GM21390 (cell line): ENCODE measurements around the gene EXOC6B.

Experiments used
- ATAC-seq: cut with Tn5 transposase; IDR thresholded peaks from one replicate; pipeline ENCODE4 v1.9.1; 2021; ENCODE audit not compliant: unreplicated experiment

EXOC6B gene

DNA sequence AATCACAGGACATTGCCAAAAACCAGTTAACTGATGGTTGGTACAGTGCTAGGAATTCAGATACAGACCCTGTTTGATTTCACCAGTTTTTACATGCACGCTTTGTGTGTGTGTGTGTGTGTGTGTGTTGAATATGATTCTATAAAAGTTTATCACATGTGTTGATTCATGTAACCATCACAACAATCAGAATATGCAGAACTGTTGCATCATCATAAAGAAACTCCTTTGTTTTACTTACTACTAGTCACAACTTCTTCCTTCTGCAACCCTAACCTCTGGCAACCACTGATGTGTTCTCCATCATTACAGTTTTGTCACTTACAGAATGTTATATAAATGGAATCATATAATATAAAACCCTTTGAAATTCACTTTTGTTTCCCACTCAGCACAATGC lies 533.4 kb downstream of the EXOC6B start:
- no peak for ATAC-seq

DNA sequence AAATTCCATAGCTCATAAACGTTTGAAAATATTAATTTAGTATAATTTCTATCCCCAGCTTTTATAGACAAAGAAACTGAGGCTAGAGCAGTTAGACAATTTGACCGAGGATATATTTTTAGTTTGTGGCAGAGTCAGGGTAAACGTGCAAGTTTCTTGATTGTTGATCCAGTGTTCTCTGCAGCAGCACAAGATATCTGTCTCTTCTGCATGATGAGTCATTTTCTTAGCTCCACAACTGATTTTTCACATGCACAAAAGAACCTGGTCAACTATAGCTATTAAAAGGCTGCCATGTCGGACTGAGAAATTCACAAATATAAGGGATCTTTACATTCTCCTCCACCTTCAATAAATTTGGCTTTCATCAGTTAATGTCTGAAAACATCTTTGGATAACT lies 534.8 kb downstream of the EXOC6B start:
- no peak for ATAC-seq

DNA sequence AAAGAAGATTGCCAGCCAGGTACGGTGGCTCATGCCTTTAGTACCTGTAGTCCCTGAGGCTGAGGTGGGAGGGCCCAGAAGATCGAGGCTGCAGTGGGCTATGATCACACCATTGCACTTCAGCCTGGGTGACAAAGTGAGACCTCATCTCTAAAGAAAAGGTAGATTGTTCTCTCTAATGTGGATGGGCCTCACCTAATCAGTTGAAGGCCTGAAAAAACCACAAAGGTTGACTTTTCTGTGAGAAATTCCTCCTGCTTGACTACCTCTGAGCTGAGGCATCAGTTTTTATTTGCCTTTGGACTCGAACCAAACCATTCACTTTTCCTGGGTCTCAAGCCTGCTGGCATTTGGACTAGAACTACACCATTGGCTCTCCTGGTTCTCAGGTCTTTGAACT lies 536.1 kb downstream of the EXOC6B start:
- no peak for ATAC-seq

DNA sequence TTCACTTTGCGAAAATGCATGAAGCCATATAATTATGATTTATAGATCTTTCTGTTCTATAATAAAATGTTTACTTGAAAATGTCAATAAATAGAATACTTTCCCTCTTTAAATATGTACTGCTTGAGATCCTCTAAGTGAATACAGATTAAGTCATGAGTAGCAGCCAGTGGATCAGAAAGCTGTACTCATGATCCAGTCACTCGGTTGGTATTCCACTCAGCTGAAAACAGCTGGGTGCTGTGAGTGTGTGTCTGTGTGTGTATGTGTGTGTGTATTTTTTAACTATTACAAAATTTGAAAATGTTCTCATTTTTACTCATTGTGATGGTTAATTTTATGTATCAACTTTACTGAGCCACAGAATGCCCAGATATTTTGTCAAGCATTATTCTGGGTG lies 536.5 kb downstream of the EXOC6B start:
- no peak for ATAC-seq

DNA sequence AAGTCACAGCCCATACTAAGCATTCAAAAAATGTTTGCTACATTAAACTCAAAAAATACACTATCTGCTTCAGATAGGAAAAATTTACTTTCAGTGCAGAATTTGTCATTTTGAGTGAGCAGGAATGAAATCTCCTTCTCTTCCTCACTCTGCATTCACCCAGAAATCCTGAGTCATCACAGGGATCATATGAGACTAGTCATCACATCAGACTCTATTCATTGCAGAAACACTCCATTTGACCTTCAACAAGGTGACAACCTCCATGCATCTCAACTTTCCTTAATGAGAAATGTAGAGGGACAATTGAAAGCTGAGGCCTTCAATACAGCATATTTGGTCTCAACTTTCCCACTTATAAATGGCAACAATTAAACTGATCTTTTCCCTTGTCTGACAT lies 547.8 kb downstream of the EXOC6B start:
- ATAC-seq: no peak

DNA sequence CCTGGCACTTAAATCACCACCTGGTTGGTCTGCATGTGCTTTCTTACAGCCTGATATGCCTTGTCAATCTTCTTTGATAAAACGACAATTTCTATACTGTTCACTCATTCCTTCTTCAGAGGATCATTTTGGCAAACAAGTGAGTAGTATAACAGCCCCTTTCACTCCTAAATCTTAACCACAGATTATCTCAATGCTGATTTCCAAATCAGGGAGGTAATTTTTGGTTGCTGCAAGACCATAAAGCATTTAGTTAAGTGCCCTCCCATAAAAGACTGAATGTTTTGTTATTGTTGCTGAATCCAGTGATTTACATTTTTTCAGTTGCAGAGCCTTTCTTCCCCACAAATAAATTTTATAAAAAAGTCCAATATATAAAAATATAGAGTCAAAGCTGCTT lies 549.0 kb downstream of the EXOC6B start:
- no peak for ATAC-seq

DNA sequence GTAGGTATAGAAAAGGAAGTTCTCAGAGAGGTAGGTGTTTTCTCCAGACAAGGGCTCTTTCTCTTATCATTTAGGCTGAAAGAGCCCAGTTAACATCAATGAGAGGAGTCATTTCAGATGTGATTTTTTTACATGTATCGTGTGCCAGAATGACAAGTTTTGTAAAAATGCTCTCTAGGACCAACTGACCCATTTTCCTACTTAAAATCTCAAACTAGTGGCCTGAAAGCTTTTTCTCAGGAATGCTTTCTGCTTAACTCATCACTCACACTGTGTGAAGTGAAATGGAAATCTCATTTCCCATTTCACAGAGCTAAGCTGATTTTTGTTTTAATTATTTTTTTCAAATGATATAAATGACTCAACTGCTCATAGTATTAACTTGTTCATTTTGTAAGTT lies 549.5 kb downstream of the EXOC6B start:
- ATAC-seq: no peak

DNA sequence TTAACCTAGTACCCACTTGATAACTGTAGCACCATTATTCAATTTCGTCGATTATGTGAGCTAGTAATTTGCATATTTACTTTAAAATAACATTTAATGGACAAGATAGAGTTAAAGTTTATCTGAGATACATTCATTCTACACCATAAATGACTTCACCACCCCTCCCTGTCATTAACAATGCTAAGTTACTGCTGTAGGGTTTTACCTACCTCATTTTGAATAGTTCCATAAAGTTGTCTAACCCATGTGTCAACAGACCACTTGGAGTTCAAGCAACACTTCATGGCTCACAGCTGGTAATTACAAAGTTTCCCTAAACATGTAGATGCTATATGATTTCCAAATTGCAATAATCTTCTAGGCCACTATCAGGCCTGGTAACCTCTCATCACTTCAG lies 550.7 kb downstream of the EXOC6B start:
- no peak for ATAC-seq

DNA sequence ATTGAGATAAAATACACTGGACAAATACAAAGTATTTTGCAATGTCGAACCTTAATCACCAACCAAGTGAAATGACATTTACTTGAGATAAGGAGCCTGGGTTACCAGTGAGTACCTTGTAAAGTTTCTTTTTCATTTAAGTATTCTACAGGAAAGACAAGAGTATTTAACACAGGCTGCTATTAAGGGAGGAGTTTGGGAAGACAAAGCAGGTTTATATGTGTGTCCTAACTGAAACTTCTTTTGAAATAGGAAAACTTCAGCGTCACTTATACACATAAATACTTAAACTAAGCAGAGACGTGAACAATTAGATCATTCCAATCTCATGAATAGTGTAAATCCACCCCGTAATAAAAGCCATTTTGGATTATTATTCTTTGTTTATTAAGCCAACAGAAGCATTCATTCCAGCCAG lies 551.4 kb downstream of the EXOC6B start:
- no peak for ATAC-seq

DNA sequence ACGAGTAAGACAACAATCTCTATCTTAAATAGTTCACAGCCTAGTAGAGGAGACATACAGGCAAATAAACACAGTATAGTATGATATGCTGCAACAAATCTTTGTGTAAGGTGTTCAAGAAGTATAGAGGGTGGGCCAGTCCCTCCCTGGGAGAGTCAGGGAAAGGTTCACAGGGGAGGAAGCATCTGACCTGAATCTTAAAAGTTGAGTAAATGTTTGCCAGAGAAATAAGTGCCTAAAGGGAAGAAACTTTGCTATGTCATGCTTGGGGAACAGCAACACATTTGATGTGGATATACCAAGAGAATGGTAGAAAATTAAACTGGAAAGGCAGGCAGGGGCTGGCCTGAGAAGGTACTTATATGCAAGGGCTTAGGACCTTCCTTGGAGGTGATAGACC lies 552.4 kb downstream of the EXOC6B start:
- ATAC-seq: no peak

DNA sequence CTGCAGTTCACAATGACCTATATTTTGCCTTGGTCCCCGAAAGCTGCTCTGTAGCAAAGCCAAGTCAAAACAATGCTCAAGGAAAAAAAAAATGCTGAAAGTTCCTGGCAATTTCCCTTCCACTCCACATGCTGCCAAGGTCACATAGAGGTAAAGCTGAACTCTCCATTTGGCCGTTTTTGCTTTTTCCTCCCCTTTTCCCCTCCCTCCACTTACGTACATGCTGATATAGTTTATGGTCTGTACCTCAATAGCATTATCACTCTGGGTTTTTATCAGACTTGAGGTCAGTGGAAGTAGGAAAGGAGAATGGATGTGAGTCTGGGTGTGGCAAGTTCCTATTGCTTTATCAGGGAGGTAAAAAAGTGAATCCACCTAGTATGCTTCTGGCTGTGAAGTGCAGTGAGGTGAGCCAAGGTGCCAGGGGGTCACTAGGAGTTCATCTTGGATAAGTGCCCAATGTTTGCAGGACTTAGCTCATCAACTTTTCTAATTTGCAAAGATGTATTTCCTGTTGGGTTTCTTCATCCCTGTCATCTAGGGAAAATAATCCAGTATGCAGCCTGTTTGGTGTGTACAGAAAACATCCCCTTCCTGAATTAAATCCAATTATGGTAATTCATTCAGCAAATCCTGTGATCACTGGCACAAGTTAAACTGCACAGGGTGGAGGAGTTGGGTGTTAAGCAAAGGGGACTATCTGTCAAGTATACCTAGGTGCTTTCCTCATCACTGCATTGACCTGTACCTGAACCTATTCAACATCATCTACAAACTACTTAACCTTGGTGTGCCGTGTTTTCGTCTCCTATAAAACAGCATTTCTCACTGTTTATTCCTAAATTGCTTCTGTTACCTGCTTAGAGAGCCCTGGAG lies 553.8 kb downstream of the EXOC6B start:
- no peak for ATAC-seq

DNA sequence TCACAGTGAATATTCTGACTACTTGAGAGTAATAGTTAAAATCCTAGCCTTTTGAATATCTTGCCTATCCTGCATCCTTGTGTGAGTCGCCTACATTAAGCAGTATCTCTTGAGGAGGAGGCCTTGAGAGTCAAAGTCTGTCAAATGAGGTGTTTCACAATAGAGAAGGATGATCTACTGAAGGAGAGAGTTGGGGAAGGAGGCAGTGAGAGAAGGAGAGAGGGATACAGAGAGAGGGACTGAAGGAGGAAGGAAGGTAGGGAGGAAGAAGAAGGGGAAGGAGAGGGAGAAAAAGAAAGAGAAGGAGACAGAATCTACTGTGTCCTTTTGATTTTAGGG lies 554.6 kb downstream of the EXOC6B start:
- ATAC-seq: no peak

DNA sequence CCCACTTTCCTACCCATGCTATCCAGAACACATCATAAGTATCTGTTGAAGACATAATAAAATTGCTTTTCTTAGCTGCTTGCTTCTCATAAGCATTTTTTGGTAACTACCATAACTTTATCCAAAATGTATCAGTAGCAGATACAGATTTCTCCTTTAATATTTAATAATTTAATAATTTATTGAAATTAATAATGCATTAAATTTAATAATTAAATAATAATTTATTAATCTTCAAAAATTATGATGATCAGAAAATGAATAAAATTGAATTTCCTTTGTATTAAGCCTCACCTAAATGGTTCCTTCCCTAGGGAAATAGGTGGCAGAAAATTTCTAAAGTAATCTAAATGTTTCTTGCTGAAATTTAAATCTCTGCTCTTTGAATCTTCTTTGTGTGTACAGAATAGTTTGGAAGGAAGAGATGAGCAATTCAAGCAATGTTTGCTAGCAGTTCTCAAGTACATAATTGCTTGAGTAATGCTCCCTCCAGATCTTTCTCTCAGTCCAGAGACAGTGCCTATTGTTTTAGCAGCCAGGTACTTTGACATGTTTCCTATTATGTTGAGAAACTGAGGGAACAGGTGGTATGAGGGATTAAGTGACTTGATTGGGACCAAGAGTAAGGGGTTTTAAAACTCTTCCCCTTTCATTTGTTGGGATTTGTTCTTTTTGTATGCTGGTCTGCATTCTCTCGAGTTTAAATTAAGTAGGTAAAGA lies 555.1 kb downstream of the EXOC6B start:
- ATAC-seq: no peak

DNA sequence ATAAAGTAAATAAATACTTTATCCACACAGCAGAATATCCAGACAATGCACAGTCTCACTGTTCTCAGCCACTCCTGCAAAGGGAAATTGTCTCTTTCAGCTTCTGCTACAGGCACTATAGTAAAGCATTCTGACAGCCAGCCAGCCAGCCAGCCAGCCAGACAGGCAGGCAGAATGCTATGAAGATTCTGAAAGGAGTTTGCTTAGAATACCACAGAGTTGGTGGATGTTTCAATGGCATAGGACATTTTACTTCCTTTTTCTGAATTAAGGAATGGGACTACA lies 562.1 kb downstream of the EXOC6B start:
- ATAC-seq: no peak

DNA sequence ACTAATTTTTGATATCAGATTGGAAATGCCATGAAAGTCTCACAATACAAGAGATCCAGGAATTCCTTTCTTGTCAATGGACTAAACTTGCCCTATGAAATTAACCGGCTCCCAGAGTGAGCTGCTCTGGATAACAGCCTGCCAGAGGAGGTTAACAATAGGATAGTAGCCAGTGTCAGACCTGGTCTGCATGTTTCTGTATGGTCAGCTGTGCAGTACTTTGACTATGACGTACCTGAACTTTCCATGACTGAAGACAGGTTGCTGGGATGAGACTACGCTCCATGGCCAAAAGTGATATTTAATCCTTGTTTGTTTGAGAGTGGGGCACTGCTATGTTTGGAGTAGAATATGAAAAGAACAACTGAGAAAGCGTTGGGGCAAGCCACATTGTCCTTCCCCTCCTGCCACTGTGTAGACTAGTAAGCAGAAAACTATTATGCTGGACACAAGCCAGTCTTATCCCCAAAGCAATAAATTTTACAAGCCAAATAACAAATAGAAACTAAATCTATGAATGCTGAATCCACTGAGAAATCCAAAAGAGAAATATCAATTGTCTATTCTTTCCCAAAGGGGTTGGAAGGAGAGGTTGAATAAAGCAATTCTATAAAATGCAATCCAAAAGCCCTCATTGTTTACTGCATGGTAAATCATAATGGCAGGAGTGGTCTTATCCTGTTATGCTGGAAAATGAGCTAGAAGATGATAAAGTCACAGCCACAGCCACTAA lies 562.6 kb downstream of the EXOC6B start:
- ATAC-seq: no peak

DNA sequence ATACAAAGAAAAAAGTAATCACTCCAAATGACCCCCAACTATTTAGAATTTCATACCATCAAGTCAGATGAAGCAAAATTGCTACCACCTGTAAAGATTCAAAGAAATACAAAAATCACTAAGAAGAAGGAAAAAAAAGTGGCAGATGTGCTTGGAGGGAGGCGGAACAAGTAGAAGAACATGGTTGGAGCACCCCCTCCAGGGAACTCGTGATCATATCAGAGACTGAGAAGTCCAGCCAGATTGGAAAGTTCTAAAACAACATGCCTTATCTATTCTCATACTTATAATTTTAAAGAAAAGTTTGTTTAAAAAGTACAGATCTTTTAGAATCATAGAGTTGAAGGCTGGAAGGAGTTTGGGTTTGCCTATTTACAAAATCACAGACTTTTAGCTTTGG lies 564.8 kb downstream of the EXOC6B start:
- no peak for ATAC-seq

DNA sequence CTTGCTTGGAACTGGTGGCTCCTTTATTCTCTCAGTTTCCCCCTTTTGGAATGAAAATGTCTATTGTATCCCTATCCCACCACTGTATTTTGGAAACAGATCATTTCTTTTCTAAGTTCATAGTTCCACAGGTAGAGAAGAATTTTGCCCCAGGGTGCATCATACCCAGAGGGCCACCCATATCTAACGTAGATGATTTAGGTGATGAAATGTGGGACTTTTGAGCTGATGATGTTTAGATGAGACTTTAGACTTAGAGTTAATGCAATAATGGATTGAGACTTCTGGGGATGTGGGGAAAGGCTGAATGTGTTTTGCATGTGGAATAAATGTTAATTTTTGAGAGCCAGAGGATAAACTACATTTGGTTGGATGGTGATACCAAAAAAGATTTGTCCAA lies 570.3 kb downstream of the EXOC6B start:
- no peak for ATAC-seq

DNA sequence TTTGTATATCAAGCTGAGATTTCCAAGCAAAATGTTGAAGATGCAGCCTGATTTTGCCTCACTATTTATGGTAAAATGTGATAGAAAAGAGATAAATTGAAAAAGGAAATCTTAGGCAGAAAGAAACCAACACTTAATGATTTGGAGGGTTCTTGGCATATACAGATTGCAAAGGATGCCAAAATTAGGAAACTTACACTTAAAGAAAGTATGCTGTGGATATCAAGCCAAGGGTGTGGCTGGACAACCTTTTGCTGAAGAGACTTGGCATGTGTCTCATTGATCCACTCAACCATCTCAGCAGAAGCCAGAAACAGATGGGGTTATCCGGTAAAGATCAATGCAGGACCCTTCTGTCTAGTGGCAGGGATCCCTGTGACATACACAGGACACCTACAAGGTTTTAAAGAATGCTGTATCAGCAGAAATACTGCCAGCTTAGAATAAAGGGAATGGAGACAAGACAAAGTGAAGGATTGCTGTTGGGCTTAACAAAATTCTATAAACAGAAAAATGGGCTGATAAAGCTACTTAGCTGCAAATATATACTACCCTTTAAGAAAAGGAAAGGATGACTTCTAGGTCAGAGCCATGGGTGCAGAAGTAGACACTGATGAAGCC lies 570.9 kb downstream of the EXOC6B start:
- no peak for ATAC-seq

DNA sequence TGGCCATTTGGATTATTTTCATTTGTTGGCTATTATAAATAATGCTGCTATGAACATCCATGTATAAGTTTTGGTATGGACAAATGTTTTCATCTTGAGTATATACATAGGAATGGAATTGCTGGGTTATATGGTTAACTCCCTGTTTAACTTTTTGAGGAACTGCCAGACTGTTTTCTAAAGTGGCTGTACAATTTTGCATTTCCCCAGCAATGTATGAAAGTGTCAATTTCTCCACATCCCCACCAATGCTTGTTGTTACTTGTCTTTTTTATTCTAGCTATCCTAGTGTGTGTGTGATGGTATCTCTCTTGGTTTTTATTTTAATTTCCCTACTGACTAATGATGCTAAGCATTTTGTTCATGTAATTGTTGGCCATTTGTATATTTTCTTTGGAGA lies 587.5 kb downstream of the EXOC6B start:
- ATAC-seq: no peak

DNA sequence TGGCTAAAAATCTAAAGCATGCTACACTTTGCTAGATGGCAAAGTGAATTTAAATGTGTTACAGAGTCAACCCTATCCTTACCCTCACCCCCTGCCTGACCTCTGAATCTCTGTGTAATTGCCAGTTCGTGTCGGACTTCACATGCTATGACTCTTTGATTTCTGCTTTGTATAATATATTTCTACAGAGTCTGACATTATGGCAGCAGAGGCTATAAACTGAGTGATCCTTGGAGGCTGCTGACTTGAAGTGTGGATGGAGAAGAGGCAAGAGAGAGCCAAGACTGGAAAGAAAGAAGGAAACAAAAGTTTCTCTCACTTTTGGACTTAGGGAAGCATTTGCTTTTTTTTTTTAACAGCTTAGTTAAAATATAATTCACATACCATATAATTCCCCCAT lies 588.3 kb downstream of the EXOC6B start:
- ATAC-seq: no peak

DNA sequence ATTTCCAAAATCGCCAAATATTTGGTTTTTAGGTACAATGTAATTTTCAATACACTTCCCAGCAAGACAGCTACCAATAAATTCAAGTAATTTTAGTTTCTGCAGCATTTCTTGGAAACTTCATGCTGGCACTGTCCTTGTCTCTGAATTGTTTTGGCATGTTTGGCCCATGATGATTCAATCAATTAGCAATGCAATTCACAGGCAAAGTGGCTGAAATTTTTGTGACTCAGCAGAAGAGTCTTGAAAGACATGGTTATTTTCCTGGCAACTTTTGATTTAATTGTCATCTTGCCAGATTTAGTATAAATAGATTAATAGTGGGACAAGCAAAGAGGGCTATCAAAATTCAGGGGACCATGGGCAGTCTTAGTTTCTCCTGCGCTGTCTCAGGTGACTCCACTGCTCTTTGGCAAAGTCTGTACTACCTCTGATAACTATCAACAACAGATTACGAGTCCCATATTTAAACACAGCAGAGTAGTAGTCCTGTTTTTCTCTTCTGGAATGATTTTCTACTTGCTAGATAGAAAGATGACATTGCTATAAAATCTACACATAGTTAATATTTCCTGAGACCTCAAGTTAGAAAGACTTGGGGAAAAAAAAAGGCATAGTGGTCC lies 589.3 kb downstream of the EXOC6B start:
- ATAC-seq: no peak
